SK-N-SH treated with all-trans-retinoic acid at 6 μM for 48 hours (cell line): ENCODE data around the gene ENTPD2.

Experiments
- ATAC-seq: fragments of 200-7000 bp; cut with Tn5 transposase; 3 replicates; pipeline ENCODE4 v1.9.1; 2020; ENCODE audit warnings: mild to moderate bottlenecking, moderate library complexity
- ARNTL ChIP-seq: fragments of 450-650 bp; formaldehyde crosslinking; IDR thresholded peaks from 2 replicates; pipeline ENCODE4 v1.5.0; 2020; ENCODE audit warnings: low read depth, mild to moderate bottlenecking, moderate library complexity, borderline replicate concordance
- BACH2 ChIP-seq: fragments of 250-450 bp; sonication (Bioruptor Pico); IDR thresholded peaks from 2 replicates; pipeline ENCODE4 v1.9.0; 2021; ENCODE audit warnings: mild to moderate bottlenecking, borderline replicate concordance
- CSDC2 ChIP-seq: fragments of 250-450 bp; sonication (Bioruptor Pico); IDR thresholded peaks from 2 replicates; pipeline ENCODE4 v1.5.0; 2020; ENCODE audit warnings: mild to moderate bottlenecking, moderate library complexity
- CSRNP3 ChIP-seq: fragments of 250-450 bp; sonication (Bioruptor Pico); IDR thresholded peaks from 2 replicates; pipeline ENCODE4 v1.5.1; 2021; ENCODE audit warnings: mild to moderate bottlenecking, moderate library complexity
- ESRRG ChIP-seq: fragments of 250-450 bp; sonication (Bioruptor Pico); IDR thresholded peaks from 2 replicates; pipeline ENCODE4 v1.6.1; 2021; ENCODE audit warnings: mild to moderate bottlenecking
- GLIS3 ChIP-seq: fragments of 250-450 bp; sonication (Bioruptor Pico); IDR thresholded peaks from 2 replicates; pipeline ENCODE4 v1.5.0; 2020; ENCODE audit warnings: mild to moderate bottlenecking, moderate library complexity
- OSR1 ChIP-seq: fragments of 250-450 bp; sonication (Bioruptor Pico); IDR thresholded peaks from 2 replicates; pipeline ENCODE4 v1.8.0; 2022; ENCODE audit warnings: moderate library complexity, mild to moderate bottlenecking, inconsistent platforms
- PATZ1 ChIP-seq: fragments of 250-450 bp; sonication (Bioruptor Pico); IDR thresholded peaks from 2 replicates; pipeline ENCODE4 v1.8.0; 2020; ENCODE audit warnings: mild to moderate bottlenecking, moderate library complexity, borderline replicate concordance
- PPARA ChIP-seq: fragments of 250-450 bp; sonication (Bioruptor Pico); IDR thresholded peaks from 2 replicates; pipeline ENCODE4 v1.5.0; 2020; ENCODE audit warnings: mild to moderate bottlenecking, borderline replicate concordance
- RARB ChIP-seq: fragments of 250-450 bp; sonication (Bioruptor Pico); IDR thresholded peaks from 2 replicates; pipeline ENCODE4 v1.8.0; 2021; ENCODE audit warnings: mild to moderate bottlenecking, moderate library complexity
- SNAI2 ChIP-seq: fragments of 250-450 bp; sonication (Bioruptor Pico); IDR thresholded peaks from 2 replicates; pipeline ENCODE4 v1.5.0; 2020; ENCODE audit warnings: mild to moderate bottlenecking, moderate library complexity
- ZFP30 ChIP-seq: fragments of 450-650 bp; formaldehyde crosslinking; IDR thresholded peaks from 2 replicates; pipeline ENCODE4 v1.5.0; 2022; ENCODE audit warnings: mild to moderate bottlenecking, moderate library complexity
- ZNF565 ChIP-seq: fragments of 450-650 bp; formaldehyde crosslinking; conservative IDR thresholded peaks from 2 replicates; pipeline ENCODE4 v1.5.0; 2020; ENCODE audit warnings: low read depth, mild to moderate bottlenecking, moderate library complexity
- ZNF70 ChIP-seq: fragments of 450-650 bp; formaldehyde crosslinking; IDR thresholded peaks from 2 replicates; pipeline ENCODE4 v1.5.0; 2020; ENCODE audit warnings: mild to moderate bottlenecking, moderate library complexity

ENTPD2 gene

GRCh38 chr9:137068539-137069507, 15.0 kb upstream of the ENTPD2 start:
- TF ChIP-seq GLIS3 (CRISPR knock-in tag) (no peak), SNAI2 (CRISPR knock-in tag) (no peak), CSDC2 (CRISPR knock-in tag) (no peak), ZFP30 (CRISPR knock-in tag) (no peak), CSRNP3 (CRISPR knock-in tag) (no peak), RARB (CRISPR knock-in tag) (no peak), OSR1 (CRISPR knock-in tag) (no peak), PATZ1 (no peak), BACH2 (CRISPR knock-in tag) (no peak)
- ATAC-seq: no peak

- TF ChIP-seq PATZ1 (no peak), ZFP30 (CRISPR knock-in tag) (no peak), PPARA (CRISPR knock-in tag) (no peak), CSRNP3 (CRISPR knock-in tag) (no peak), ZNF565 (CRISPR knock-in tag) (no peak), BACH2 (CRISPR knock-in tag) (no peak), ESRRG (CRISPR knock-in tag) (no peak), ZNF70 (no peak)
- ATAC-seq: peak; percentile 63
Measured at GRCh38 chr9:137067860-137068538, 14.1 kb upstream of the ENTPD2 start.

GRCh38 chr9:137066096-137066861, 12.4 kb upstream of the ENTPD2 start:
- TF ChIP-seq RARB (CRISPR knock-in tag) (no peak), ESRRG (CRISPR knock-in tag) (no peak)
- no peak for ATAC-seq

GRCh38 chr9:137065336-137065967, 11.6 kb upstream of the ENTPD2 start:
- TF ChIP-seq ARNTL (no peak), SNAI2 (CRISPR knock-in tag) (no peak), BACH2 (CRISPR knock-in tag) (no peak), ESRRG (CRISPR knock-in tag) (no peak), PATZ1 (no peak)
- TF ChIP-seq, all 23 proteins: peak for 0
- ATAC-seq: no peak
